Measurements from ENCODE around the gene PDZRN3. TPM values are rescaled to one million over a fixed set of nuclear protein-coding genes. Genes with fewer than 3 reads are reported as not detected.

PDZRN3 gene
- polyA plus RNA-seq, 1 of the 3 experiments (the other 2 are of a cell fraction) = 10.3 TPM

DNA sequence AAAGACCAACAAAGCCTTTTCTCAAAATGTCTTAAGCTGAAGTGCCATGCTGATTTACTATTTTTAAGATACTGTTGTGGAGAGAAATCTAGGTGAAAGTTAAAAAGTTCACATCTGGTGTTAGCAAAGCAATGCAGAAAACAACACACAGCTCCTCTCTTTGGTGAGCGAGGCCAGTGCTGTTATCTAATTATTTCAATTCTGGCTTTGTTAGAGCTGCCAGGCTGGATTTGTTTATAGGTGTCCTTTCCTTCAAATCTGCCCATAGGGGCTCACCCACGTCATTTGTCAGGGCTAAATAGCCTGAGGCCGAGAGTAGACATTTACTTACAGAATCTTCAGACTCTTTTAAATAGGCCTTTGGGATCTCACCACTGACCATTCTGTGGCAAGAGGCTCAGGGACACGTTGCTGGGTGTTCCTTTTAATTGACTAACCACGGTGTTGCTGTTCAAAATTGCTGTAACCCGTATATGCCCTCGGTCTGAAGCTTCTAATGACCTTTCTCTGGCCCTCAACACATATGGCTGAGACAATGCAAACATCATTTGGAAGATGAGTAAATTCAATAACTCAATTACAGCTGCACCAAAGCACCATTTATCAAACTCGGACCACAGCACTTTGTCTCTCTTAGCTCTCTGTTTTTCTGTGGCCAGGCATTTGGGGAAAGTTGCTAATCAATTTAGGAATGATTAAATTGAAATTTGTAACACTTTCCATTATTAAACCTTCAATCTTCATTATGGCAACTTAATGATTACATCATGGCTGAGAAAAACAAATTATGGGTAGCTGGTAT is 152.6 kb downstream of the PDZRN3 start (continued):
- TF ChIP-seq TEAD4 (IDR thresholded peaks at IDR 0.05; ENCODE audit: borderline replicate concordance, insufficient read depth) (no peak), JUND (IDR thresholded peaks at IDR 0.05) (no peak), RFX5 (IDR thresholded peaks at IDR 0.05; ENCODE audit: low read length) (no peak), EZH2phosphoT487 (IDR thresholded peaks at IDR 0.05; ENCODE audit: borderline replicate concordance, low read depth) (no peak)
- TF ChIP-seq, protein P1, sequence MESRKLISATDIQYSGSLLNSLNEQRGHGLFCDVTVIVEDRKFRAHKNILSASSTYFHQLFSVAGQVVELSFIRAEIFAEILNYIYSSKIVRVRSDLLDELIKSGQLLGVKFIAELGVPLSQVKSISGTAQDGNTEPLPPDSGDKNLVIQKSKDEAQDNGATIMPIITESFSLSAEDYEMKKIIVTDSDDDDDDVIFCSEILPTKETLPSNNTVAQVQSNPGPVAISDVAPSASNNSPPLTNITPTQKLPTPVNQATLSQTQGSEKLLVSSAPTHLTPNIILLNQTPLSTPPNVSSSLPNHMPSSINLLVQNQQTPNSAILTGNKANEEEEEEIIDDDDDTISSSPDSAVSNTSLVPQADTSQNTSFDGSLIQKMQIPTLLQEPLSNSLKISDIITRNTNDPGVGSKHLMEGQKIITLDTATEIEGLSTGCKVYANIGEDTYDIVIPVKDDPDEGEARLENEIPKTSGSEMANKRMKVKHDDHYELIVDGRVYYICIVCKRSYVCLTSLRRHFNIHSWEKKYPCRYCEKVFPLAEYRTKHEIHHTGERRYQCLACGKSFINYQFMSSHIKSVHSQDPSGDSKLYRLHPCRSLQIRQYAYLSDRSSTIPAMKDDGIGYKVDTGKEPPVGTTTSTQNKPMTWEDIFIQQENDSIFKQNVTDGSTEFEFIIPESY (IDR thresholded peaks at IDR 0.05; ENCODE audit: borderline replicate concordance, low read depth) = no peak
- TF ChIP-seq, protein P2, sequence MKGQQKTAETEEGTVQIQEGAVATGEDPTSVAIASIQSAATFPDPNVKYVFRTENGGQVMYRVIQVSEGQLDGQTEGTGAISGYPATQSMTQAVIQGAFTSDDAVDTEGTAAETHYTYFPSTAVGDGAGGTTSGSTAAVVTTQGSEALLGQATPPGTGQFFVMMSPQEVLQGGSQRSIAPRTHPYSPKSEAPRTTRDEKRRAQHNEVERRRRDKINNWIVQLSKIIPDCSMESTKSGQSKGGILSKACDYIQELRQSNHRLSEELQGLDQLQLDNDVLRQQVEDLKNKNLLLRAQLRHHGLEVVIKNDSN (IDR thresholded peaks at IDR 0.05; ENCODE audit: borderline replicate concordance, low read depth) = no peak
- TF ChIP-seq, protein P3, sequence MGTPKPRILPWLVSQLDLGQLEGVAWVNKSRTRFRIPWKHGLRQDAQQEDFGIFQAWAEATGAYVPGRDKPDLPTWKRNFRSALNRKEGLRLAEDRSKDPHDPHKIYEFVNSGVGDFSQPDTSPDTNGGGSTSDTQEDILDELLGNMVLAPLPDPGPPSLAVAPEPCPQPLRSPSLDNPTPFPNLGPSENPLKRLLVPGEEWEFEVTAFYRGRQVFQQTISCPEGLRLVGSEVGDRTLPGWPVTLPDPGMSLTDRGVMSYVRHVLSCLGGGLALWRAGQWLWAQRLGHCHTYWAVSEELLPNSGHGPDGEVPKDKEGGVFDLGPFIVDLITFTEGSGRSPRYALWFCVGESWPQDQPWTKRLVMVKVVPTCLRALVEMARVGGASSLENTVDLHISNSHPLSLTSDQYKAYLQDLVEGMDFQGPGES (IDR thresholded peaks at IDR 0.05; ENCODE audit: low read depth, low read length) = no peak

DNA sequence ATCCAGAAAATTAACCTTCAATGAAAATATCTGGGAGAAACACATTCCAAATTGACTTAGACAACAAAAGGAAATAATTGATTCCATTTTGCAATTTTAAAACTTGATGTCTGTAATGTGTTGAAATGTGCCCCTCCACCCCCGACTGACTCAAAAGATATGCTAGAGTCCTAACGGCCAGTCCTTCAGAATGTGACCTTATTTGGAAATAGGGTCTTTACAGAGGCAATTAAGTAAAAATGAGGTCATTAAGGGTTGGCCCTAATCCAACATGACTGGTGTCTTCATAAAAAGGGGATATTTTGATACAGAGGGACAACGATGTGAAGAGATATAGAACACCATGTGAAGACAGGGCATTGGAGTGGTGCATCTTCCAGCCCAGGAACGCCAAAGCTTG is 153.9 kb downstream of the PDZRN3 start:
- H3K9ac ChIP-seq = no peak overlapping the region
- TF ChIP-seq, protein P2 (IDR thresholded peaks at IDR 0.05; ENCODE audit: borderline replicate concordance, low read depth) = no peak
- no peak for TF ChIP-seq GABPA (IDR thresholded peaks at IDR 0.05; ENCODE audit: low read depth)
- no peak for DNase-seq
- peaks cover 32% of the 10 kb centered on the region for H3K79me2 ChIP-seq (ENCODE audit: insufficient read depth)
- no peaks in the 10 kb centered on the region for H3F3A ChIP-seq (replicated peaks; ENCODE audit: insufficient read depth)
- no peak overlapping the region for H2AFZ ChIP-seq (ENCODE audit: low read depth)
- peaks cover 58% of the 10 kb centered on the region; the same call in 1 of the 2 replicates for H4K20me1 ChIP-seq (ENCODE audit: insufficient read depth)
- POLR2A ChIA-PET = no interaction called here
- H3K36me3 ChIP-seq (replicated peaks in 1 of 2; ENCODE audit: control insufficient read depth in 1 of 2, insufficient read depth in 2 of 2, low read length in 1 of 2) = peaks cover 0 to 8% of the 10 kb centered on the region in 2 experiments
- no peak overlapping the region for H3K4me2 ChIP-seq
- CTCF ChIA-PET = interaction anchor here (1.2 to 7.3 kb wide), 4 partner anchors 14 to 370 kb away, joined by 3 to 60 read pairs (median 6); no protein-coding TSS in a partner anchor
- H3K4me1 ChIP-seq (ENCODE audit: control insufficient read depth in 1 of 2, insufficient read depth in 2 of 2, low read depth in 1 of 2, low read length in 1 of 2) = peaks cover 0 to 58% of the 10 kb centered on the region in 2 experiments; a peak in 2 of 4 replicates
- no peaks in the 10 kb centered on the region for H3K9me2 ChIP-seq
- peak overlapping the region in 1 of 2 experiments; percentile 99; a peak in 2 of 4 replicates for H3K27ac ChIP-seq (ENCODE audit: low read depth in 2 of 2, low read length in 1 of 2)
- no peak overlapping the region for H3K4me3 ChIP-seq (ENCODE audit: low read depth in 2 of 2, low read length in 1 of 2)
- H3K27me3 ChIP-seq (ENCODE audit: insufficient read depth) = no peaks in the 10 kb centered on the region
- 69% methylated on average over 4 of the region's 4 CpGs for WGBS (ENCODE audit: low lambda C conversion rate)
- H3K9me3 ChIP-seq = no peaks in the 10 kb centered on the region

Measured in SK-N-SH (cell line).